ENCODE data around the gene CYBA. TPM values are rescaled to one million over a fixed set of nuclear protein-coding genes. Genes with fewer than 3 reads are reported as not detected.

The CYBA gene
- total and polyA plus RNA-seq, 2 of the 13 experiments (the other 11 are each of a cell fraction or from before 2014, with no cell fraction given), result 196 to 250 TPM

- FAIRE-seq (no peak), ATAC-seq (no peak), DNase-seq (ENCODE audit: low spot score) (no peak)
- ChIA-PET POLR2A (no interaction called here), CTCF (ENCODE audit: low intra/inter-chr PET ratio, low total read pairs) (no interaction called here)
- Histone ChIP-seq H3K27me3 (ENCODE audit: control insufficient read depth in 1 of 2, insufficient read depth in 2 of 2, low read length in 2 of 2) (no peaks in the 10 kb centered on the region), H3K36me3 (replicated peaks in 1 of 2; ENCODE audit: control insufficient read depth in 1 of 2, insufficient read depth in 2 of 2, low read length in 2 of 2) (peaks cover 24 to 64% of the 10 kb centered on the region in 2 experiments), H3K4me2 (ENCODE audit: low read depth, low read length) (no peak overlapping the region), H3K4me3 (replicated peaks in 1 of 3; ENCODE audit: insufficient read depth in 1 of 3, low read depth in 2 of 3, low read length in 3 of 3) (no peak overlapping the region), H3K9me3 (ENCODE audit: low read length) (no peaks in the 10 kb centered on the region), H2AFZ (ENCODE audit: low read length) (no peak overlapping the region), H3K79me2 (ENCODE audit: insufficient read depth, low read length) (no peaks in the 10 kb centered on the region), H3K9ac (ENCODE audit: insufficient read depth, low read depth, low read length) (no peak overlapping the region), H3K27ac (ENCODE audit: extremely low read length, insufficient read depth, low read length) (no peak overlapping the region), H3K4me1 (ENCODE audit: insufficient read depth, low read length) (no peaks in the 10 kb centered on the region), H4K20me1 (ENCODE audit: insufficient read depth, low read length) (peaks cover 3% of the 10 kb centered on the region; the same call in 1 of the 2 replicates)
- TF ChIP-seq, protein P1, sequence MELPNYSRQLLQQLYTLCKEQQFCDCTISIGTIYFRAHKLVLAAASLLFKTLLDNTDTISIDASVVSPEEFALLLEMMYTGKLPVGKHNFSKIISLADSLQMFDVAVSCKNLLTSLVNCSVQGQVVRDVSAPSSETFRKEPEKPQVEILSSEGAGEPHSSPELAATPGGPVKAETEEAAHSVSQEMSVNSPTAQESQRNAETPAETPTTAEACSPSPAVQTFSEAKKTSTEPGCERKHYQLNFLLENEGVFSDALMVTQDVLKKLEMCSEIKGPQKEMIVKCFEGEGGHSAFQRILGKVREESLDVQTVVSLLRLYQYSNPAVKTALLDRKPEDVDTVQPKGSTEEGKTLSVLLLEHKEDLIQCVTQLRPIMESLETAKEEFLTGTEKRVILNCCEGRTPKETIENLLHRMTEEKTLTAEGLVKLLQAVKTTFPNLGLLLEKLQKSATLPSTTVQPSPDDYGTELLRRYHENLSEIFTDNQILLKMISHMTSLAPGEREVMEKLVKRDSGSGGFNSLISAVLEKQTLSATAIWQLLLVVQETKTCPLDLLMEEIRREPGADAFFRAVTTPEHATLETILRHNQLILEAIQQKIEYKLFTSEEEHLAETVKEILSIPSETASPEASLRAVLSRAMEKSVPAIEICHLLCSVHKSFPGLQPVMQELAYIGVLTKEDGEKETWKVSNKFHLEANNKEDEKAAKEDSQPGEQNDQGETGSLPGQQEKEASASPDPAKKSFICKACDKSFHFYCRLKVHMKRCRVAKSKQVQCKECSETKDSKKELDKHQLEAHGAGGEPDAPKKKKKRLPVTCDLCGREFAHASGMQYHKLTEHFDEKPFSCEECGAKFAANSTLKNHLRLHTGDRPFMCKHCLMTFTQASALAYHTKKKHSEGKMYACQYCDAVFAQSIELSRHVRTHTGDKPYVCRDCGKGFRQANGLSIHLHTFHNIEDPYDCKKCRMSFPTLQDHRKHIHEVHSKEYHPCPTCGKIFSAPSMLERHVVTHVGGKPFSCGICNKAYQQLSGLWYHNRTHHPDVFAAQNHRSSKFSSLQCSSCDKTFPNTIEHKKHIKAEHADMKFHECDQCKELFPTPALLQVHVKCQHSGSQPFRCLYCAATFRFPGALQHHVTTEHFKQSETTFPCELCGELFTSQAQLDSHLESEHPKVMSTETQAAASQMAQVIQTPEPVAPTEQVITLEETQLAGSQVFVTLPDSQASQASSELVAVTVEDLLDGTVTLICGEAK (IDR thresholded peaks at IDR 0.05), result no peak
- TF ChIP-seq, protein P1 (CRISPR knock-in tag; IDR thresholded peaks at IDR 0.05), result no peak
- TF ChIP-seq TBX2 (CRISPR knock-in tag; IDR thresholded peaks at IDR 0.05; ENCODE audit: borderline replicate concordance), result no peak
- TF ChIP-seq ZNF629 (CRISPR knock-in tag; conservative IDR thresholded peaks at IDR 0.05), result no peak
- TF ChIP-seq ZNF24 (IDR thresholded peaks at IDR 0.05), result no peak
- TF ChIP-seq RFXAP (CRISPR knock-in tag; IDR thresholded peaks at IDR 0.05; ENCODE audit: borderline replicate concordance), result no peak
- no peak for TF ChIP-seq TAF1 (CRISPR knock-in tag; IDR thresholded peaks at IDR 0.05)
- no peak for TF ChIP-seq ZNF777 (CRISPR knock-in tag; IDR thresholded peaks at IDR 0.05)
- no peak for TF ChIP-seq ZNF816 (CRISPR knock-in tag; IDR thresholded peaks at IDR 0.05; ENCODE audit: borderline replicate concordance)
- intact Hi-C loops (cut with micrococcal nuclease; ENCODE audit: unreplicated experiment) (no loop called here), in situ Hi-C loops (cut with HindIII; ENCODE audit: extremely low pct_ligation_motif_present, low pct_unique_long_range_greater_than_20kb) (no loop called here)
- TSS peak; percentile 56 for BruUV-seq (replicated peaks)
- WGBS (ENCODE audit: low lambda C conversion rate), result 95% methylated on average over 16 of the region's 16 CpGs
Measured at GRCh38 chr16:88631384-88631783, 19.5 kb downstream of the CYBA start.
